ENCODE measurements around the gene GRIP1.
A peak's percentile ranks its signal among the peaks of the same experiment; 100 is the strongest.

The GRIP1 gene

GRCh38 chr12:66447643-66448042 is 231.2 kb downstream of the GRIP1 start:
- DNase-seq (ENCODE audit: low read depth in 2 of 2), result no peak
- TF ChIP-seq CTCF (IDR thresholded peaks at IDR 0.05; ENCODE audit: low read depth, low read length), result no peak

GRCh38 chr12:66446276-66446675 is 232.6 kb downstream of the GRIP1 start:
- DNase-seq (ENCODE audit: low read depth in 2 of 2), result no peak
- no peak for TF ChIP-seq CTCF (IDR thresholded peaks at IDR 0.05; ENCODE audit: low read depth, low read length)
- H3K4me3 ChIP-seq (replicated peaks in 1 of 2; ENCODE audit: low read depth in 2 of 2, low read length in 2 of 2), result no peak overlapping the region

More at GRCh38 chr12:66447643-66448042, 231.2 kb downstream of the GRIP1 start:
- no peak overlapping the region for H3K4me3 ChIP-seq (replicated peaks in 1 of 2; ENCODE audit: low read depth in 2 of 2, low read length in 2 of 2)

GRCh38 chr12:66441905-66442559 is 236.8 kb downstream of the GRIP1 start:
- DNase-seq (ENCODE audit: low read depth in 2 of 2), result no peak
- no peak for TF ChIP-seq CTCF (IDR thresholded peaks at IDR 0.05; ENCODE audit: low read depth, low read length)
- H3K4me3 ChIP-seq (replicated peaks in 1 of 2; ENCODE audit: low read depth in 2 of 2, low read length in 2 of 2), result no peak overlapping the region

GRCh38 chr12:66438601-66439000 is 240.3 kb downstream of the GRIP1 start:
- TF ChIP-seq CTCF (IDR thresholded peaks at IDR 0.05; ENCODE audit: low read depth, low read length), result no peak
- peak; percentile 13 to 15 for DNase-seq (ENCODE audit: low read depth in 2 of 2)
- no peak overlapping the region for H3K4me3 ChIP-seq (replicated peaks in 1 of 2; ENCODE audit: low read depth in 2 of 2, low read length in 2 of 2)

GRCh38 chr12:66430106-66430505 is 248.8 kb downstream of the GRIP1 start:
- no peak for DNase-seq (ENCODE audit: low read depth in 2 of 2)
- no peak for TF ChIP-seq CTCF (IDR thresholded peaks at IDR 0.05; ENCODE audit: low read depth, low read length)
- H3K4me3 ChIP-seq (replicated peaks in 1 of 2; ENCODE audit: low read depth in 2 of 2, low read length in 2 of 2), result no peak overlapping the region

GRCh38 chr12:66428870-66429269 is 250.0 kb downstream of the GRIP1 start:
- DNase-seq (ENCODE audit: low read depth in 2 of 2), result no peak
- no peak overlapping the region for H3K4me3 ChIP-seq (replicated peaks in 1 of 2; ENCODE audit: low read depth in 2 of 2, low read length in 2 of 2)
- TF ChIP-seq CTCF (IDR thresholded peaks at IDR 0.05; ENCODE audit: low read depth, low read length), result no peak

- no peak for TF ChIP-seq CTCF (IDR thresholded peaks at IDR 0.05; ENCODE audit: low read depth, low read length)
- DNase-seq (ENCODE audit: low read depth in 2 of 2), result no peak
- no peak overlapping the region for H3K4me3 ChIP-seq (replicated peaks in 1 of 2; ENCODE audit: low read depth in 2 of 2, low read length in 2 of 2)
These were observed 250.6 kb downstream of the GRIP1 start for GRCh38 chr12:66428261-66428660.

All from cardiac fibroblast (primary cell).